GM12872 (cell line): ENCODE measurements around the gene AKR1B1.

Source experiments
- CTCF ChIP-seq: IDR thresholded peaks from 3 replicates; pipeline ENCODE4 v1.5.1; 2011; ENCODE audit warnings: low read depth, mild to moderate bottlenecking, low read length, moderate library complexity; ENCODE audit not compliant: insufficient read depth

AKR1B1 gene

DNA sequence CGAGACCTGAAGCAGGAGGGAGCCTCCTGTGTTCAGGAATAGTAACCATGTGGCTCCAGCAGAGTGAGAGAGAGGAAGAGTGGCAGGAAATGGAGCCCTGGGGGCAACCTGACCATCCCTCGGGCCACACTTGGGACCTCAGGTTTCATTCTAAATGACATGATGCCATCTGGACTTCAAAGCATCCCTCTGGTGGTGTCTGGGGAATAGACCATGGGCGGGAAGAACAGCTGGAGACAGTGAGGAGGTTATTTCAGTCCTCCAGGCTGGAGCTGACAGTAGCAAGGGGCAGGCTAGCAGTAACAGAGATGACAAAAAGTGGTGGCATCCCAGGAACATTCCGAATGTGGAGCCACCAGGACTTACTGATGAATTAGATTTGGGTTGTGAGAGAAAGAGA lies 44.8 kb downstream of the AKR1B1 start:
- TF ChIP-seq CTCF = no peak

GRCh38 chr7:134407311-134407710 lies 51.6 kb downstream of the AKR1B1 start:
- no peak for TF ChIP-seq CTCF

DNA sequence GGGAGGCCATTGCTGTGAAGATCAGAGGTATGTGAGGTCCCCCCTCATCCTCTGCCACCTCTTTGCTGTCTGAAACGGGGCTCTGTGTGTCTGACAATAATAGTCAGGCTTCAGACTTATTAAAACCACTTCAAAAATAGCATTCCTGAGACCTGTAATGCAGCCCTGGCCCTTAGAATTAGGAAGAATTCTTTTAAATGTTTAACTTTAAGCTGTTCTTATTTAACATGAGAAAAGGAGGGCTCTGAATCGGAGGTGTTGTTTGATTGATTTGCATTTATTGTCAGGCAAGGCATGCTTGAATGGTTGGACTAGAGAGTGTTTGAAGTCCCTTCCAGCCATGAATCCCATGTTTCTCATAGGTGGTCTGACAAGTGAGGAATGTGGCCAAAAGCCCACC lies 52.5 kb downstream of the AKR1B1 start:
- no peak for TF ChIP-seq CTCF

GRCh38 chr7:134405299-134405698 lies 53.6 kb downstream of the AKR1B1 start:
- no peak for TF ChIP-seq CTCF

- no peak for TF ChIP-seq CTCF
Measured at GRCh38 chr7:134403062-134403461, 55.8 kb downstream of the AKR1B1 start.

- no peak for TF ChIP-seq CTCF
Measured at GRCh38 chr7:134400859-134401258, 58.0 kb downstream of the AKR1B1 start.

GRCh38 chr7:134396031-134396430 lies 62.9 kb downstream of the AKR1B1 start:
- no peak for TF ChIP-seq CTCF

DNA sequence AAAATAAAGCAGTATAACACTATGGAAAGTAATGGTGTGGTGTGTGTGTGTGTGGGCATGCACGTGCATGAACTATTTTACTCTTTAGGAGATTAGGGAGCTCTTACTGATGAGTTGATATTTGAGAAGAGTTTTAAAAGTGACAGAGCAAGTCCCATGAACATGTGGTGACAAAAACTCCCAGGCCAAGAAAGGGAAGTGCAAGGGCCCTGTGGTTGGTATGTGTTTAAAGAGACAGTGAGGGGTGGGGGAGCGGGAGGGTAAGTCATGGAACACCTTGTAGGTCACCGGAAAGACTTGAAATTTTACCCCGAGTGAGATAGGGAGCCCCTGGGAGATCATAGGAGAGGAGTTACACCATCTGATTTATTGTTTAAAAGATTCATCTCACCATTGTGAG lies 63.3 kb downstream of the AKR1B1 start:
- TF ChIP-seq CTCF = no peak
